ENCODE measurements around the gene YIF1A.
"Not testable (repeated sequence)": the region's sequence is repeated elsewhere in the genome, so short reads cannot be mapped to it uniquely, and the experiment has no call there.

The YIF1A gene

DNA sequence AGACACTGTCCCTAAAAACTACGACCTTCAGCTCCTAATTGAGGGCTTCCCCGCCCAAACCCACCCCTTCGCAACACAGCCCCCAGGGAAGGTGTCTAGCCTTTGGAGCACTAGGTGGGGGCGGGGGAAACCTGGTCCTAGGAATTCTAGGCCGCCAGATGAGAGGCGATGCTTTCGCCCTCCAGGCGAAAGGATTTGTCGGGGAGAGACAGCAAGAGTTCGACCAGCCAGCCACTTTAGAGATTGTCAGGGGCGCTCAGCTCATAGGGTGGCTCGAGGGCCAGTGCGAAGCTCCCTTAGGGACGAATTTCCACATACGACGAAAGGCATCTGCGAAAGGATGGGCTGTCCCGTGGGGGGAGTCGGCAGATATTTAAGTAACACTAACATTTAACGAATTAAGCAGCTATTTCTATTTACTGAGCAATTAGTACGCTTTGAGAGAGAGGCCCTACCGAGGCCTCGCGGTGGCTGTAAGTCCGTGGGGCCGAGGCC is 22.6 kb upstream of the YIF1A start:
- DNase-seq = no peak

GRCh38 chr11:66310803-66311440 is 22.0 kb upstream of the YIF1A start:
- not testable (repeated sequence) for DNase-seq

DNA sequence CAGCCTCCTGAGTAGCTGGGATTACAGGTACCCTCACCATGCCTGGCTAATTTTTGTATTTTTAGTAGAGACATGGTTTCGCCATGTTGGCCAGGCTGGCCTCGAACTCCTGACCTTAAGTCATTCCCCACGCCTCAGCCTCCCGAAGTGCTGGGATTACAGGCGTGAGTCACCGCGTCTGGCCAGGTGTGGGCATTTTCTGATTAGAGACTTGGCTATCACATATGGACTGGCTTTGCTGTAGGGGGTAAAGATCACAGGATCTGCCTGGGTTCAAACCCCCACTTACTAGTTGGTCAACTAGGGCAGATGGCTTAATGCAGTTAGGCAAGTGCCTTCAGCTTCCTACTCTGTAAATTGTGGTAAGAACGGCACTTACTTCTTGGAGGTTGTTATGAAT is 21.4 kb upstream of the YIF1A start:
- no peak for DNase-seq

DNA sequence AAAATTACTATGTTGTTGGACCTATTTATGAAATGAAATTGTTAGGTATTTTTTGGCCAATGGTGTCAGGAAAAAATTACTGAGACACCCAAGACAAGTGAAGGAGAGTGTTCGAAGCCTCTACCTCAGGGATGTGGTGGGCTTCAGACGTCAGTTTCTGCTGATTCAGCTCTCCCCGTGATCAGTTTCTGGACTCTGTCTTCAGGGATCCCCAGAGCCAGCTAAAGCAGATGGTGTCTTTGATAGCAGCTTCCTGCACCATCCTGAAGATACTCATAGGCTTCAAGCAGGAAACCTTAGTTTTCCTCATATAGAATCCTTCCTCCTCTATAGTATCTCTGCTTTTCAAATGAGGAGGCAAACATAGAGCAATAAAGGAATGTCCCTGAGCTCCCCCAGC is 20.5 kb upstream of the YIF1A start:
- no peak for DNase-seq

DNA sequence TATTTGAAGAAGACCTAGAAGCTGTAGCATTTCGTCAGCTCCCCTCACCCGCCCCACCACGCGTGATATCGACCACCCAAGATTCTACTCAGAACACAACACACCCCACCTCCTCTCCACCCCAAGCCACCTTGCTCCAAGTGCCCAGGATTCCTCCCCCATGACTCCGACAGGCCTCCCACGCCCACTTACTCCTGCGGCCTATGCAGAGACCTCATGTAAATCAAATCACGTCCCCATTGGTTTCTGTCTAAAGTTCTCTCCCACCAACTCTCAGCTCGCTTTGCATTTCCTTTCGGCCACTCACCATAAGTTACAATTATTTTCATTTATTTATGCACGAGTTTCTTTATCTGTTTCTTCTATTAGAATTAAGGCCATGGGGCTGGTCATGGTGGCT is 13.7 kb upstream of the YIF1A start:
- DNase-seq = no peak

GRCh38 chr11:66299186-66299585 is 10.2 kb upstream of the YIF1A start:
- no peak for DNase-seq

DNA sequence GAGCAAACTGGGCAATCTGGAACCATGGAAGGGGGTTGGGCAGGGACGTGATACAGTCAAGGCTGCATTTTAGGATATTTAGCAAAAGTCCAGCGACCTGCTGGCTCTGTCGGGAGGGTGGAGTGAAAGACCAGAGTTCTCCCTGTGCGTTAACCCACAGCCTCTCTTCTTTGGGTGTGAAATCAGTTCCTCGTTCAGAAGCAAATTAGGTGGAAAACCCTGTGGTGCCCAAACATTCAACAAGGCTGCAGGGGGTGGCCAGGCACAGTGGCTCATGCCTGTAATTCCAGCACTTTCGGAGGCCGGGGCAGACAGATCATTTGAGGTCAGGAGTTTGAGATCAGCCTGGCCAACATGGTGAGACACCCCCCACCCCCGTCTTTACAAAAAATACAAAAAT is 8.7 kb upstream of the YIF1A start:
- no peak for DNase-seq

GRCh38 chr11:66294626-66295620 is 6.0 kb upstream of the YIF1A start:
- no peak for DNase-seq

GRCh38 chr11:66293777-66294625 is 5.1 kb upstream of the YIF1A start:
- DNase-seq = no peak

GRCh38 chr11:66293352-66293751 is 4.4 kb upstream of the YIF1A start:
- no peak for DNase-seq

DNA sequence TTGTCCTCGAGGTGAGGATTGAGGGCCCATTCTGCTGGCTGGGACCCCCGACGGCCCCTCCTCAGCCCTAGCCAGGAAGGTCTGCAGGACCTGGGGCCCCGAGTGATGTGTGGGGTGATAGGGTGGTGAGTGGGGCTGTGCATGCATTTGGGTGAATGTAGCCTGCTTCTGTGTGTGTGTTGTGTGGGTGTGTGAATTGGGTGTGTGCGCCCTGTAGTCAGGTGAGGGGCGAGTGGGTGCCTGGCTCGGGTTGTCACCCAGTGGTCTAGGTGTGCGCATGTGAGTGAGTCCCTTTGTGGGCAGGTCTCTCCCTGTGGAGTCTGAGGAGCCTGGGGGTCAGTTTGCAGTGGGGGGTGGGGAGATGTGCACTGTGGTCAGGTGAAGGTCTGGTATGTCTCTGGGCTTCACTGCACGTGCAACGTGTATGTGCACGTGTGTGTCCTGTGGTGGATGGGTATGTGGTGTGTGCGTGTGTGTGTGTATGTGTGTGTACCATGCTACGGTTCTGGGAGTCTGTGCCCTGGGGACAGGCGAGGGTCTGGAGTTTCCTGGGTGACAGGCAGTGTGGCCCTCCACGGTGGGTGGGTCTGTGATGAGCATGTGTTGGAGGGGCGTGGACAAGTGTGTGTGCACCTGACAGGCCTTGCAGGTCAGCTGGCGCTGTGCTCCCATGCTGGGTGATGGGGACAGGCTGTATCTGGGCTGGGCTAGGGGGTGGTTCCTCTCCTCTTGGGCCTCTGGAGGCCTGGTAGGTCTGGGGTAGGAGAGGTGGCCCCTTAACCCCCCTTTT is 3.8 kb upstream of the YIF1A start:
- no peak for DNase-seq

DNA sequence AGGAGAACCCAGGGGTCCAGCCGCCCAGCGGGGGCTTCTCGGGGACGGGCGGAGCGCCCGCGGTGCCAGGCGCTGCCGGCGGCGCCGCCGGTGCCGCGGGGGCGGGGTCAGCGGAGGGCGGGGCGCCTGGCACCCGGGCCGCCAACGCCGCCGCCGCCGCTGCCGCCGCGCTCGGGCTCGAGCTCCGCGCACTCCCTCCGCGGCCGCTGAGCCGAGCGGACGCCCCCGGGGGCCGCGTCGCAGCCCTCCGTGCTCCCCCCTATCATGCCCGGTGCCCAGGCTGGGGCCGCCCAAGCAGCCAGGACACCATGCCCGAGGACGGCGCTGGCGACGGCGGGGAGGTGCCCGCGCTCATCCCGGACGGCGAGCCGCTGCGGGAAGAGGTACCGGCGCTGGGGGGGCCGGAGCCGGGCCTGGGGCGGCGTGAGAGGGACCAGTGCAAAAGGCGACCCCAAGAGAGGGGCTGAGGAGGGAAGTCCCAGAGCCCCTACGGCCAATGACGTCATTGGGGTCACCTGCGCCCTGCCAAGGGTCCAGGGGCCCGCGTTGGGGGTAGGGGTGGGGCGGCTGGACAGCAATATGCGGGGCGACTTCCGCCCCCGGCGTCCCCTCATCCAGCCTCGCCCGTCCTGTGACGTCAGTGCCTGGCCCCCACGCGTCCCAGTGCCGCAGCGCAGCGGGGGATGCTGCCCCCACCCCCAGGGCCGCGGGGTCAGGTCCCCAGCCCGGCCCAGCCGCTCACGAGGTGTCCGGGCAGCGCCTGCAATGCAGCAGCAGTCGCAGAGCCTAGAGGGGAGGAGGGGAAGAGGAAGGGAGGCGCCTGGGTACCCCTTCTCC is 3.0 kb upstream of the YIF1A start, which contains the start of gene TMEM151A:
TSS of gene TMEM151A (plus strand) at position 189 of the 837 bp plus-strand sequence. CDS start at position 309, 120 bp downstream.
- no peak for DNase-seq

- no peak for DNase-seq
These were observed 2.4 kb upstream of the YIF1A start for GRCh38 chr11:66291303-66291705.

GRCh38 chr11:66290330-66290621 is 1.3 kb upstream of the YIF1A start:
- no peak for DNase-seq

DNA sequence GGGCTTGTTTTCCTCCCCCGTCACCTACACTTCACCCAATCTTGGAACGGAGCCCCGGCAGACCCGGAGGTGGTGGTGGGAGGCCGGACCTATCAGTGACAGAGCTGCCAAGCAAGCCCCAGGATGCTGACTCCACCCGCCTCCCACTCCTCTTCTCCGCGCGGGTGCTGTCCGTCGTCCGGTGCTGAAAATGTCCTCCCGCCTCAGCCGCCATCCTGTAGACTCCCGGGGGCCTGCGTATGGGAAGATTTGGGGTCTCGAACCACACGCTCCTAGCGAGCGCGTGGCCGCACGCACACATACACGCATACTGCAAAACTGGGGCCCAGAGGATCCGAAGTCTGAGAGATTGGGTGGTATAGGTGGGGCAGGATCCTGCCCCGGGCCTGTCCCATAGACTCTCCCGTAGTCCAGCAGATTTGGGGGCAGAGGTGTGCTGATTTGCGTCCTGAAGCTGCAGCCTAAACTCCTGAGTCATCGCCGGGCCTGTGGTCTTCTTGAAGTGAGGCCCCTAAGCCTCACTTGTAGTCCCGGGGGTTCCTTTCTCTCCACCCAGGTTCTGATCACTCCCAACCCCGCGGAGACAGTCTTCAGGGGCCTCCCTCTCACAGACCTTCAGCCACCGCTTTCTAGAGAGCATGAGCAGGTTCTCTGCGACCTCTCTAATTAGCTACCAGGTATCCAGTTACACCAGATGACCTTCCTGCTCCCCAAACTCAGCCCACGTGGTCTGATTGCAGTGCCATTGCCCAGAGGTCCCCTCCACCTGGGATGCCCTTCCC is 796 bp upstream of the YIF1A start:
- no peak for DNase-seq

- DNase-seq = no peak
These were observed 863 bp downstream of the YIF1A start for GRCh38 chr11:66287889-66288670.

DNA sequence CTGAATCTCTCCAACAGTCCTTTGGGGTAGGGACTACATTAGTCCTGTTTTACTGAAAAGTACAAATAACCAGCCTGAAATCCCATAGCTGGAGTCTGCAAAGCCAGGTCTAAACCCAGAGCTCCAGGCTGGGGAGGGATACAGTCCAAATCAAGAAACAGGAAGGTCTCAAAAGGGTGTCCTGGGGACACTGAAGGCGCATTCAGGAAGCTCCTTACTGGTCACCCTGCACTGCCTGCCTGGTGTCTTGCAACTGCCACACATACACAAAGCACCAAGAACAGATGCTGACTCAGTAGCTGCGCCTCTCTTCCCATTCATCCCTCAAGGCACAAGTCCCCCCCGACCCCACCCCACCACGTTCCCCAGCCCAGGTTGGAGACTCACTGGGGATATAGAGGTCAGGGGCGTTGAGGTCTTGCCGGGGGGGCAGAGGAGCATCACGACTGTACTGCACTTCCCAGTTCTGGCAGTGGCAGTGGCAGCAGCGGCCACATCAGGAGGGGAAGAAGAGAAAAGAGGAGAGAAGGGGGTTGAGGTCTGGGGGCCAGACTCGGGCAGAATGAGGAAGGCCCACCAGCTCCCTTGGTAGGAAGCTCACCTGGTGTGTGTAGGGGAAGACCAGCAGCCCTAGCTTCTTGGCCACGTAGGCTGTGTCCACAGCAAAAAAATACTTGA is 1.6 kb downstream of the YIF1A start:
- no peak for DNase-seq

DNA sequence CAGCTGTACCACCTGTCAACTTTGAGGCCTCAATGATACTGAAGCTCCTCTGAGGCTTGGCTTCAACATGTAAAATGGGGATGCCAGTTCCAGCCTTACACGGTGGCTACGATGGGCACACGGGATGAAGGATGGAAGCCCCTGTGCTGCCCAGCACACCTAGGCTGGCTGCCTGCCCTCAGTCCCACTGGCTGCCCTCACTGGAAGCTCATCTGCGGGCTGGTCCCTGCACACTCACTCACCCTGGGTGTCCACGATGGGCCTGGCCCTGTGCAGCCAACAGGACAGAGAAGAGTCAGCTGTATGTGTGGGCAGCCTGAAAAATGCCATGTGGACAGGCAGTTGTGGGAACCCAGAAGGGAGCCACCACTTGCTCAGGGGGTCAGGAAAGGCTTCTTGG is 2.2 kb downstream of the YIF1A start:
- DNase-seq = no peak

Measured in NCI-H1417 treated with DMSO at 0.1 percent for 48 hours (cell line).